WTC11 (cell line): ENCODE measurements around the gene ZNF503. TPM values are rescaled to one million over a fixed set of nuclear protein-coding genes. Genes with fewer than 3 reads are reported as not detected.

Source experiments
- ATAC-seq: fragments of 200-7000 bp; cut with Tn5 transposase; 2 replicates; pipeline ENCODE4 v1.10.0; 2021; ENCODE audit warnings: mild to moderate bottlenecking, moderate library complexity
- CTCF ChIA-PET: fragments of 300-600 bp; sonication (Branson Sonifier 250); formaldehyde crosslinking; loops from one replicate; lab custom pipeline; 2021; ENCODE audit warnings: antibody characterized with exemption; lab: Charles Lee
- POLR2A ChIA-PET: fragments of 350-600 bp; sonication (Branson Sonifier 250); formaldehyde crosslinking; loops from one replicate; lab custom pipeline; 2021; ENCODE audit warnings: antibody characterized with exemption; lab: Charles Lee
- DNase-seq: peaks from one replicate; pipeline ENCODE4 v3.0.0; 2021; ENCODE audit warnings: low spot score
- H3K27ac Mint-ChIP-seq: 2 replicates; pipeline ENCODE4 v1.8.0; 2021; ENCODE audit warnings: mixed read lengths
- H3K27me3 Mint-ChIP-seq: 2 replicates; pipeline ENCODE4 v1.8.0; 2021; ENCODE audit warnings: low read depth, mild to moderate bottlenecking, moderate library complexity, mixed read lengths
- H3K36me3 Mint-ChIP-seq: 2 replicates; pipeline ENCODE4 v1.8.0; 2021; ENCODE audit warnings: mixed read lengths
- H3K4me1 Mint-ChIP-seq: 2 replicates; pipeline ENCODE4 v1.8.0; 2022; ENCODE audit warnings: mixed read lengths
- H3K4me3 Mint-ChIP-seq: 2 replicates; pipeline ENCODE4 v1.8.0; 2021; ENCODE audit warnings: mild to moderate bottlenecking, moderate library complexity, mixed read lengths
- H3K9me3 Mint-ChIP-seq: 2 replicates; pipeline ENCODE4 v1.8.0; 2021; ENCODE audit warnings: mixed read lengths
- CREM ChIP-seq: sonication (generic); formaldehyde crosslinking; IDR thresholded peaks from 2 replicates; pipeline ENCODE4 v1.8.1; 2022; ENCODE audit warnings: mild to moderate bottlenecking, missing genetic modification reagents, moderate library complexity
- E2F4 ChIP-seq: sonication (generic); formaldehyde crosslinking; IDR thresholded peaks from 2 replicates; pipeline ENCODE4 v1.8.1; 2022; ENCODE audit warnings: low read depth, mild to moderate bottlenecking, moderate library complexity, missing genetic modification reagents, borderline replicate concordance
- FOXJ3 ChIP-seq: sonication (generic); formaldehyde crosslinking; IDR thresholded peaks from 2 replicates; pipeline ENCODE4 v1.9.0; 2021; ENCODE audit warnings: missing genetic modification reagents, mild to moderate bottlenecking, borderline replicate concordance
- NFE2L1 ChIP-seq: sonication (generic); formaldehyde crosslinking; IDR thresholded peaks from 2 replicates; pipeline ENCODE4 v1.8.1; 2023; ENCODE audit warnings: missing genetic modification reagents
- NR3C1 ChIP-seq: sonication (generic); formaldehyde crosslinking; conservative IDR thresholded peaks from 2 replicates; pipeline ENCODE4 v1.8.1; 2023; ENCODE audit warnings: low read depth, mild to moderate bottlenecking, missing genetic modification reagents
- PRDM15 ChIP-seq: sonication (generic); formaldehyde crosslinking; IDR thresholded peaks from 2 replicates; pipeline ENCODE4 v1.8.0; 2022; ENCODE audit warnings: missing genetic modification reagents
- PREB ChIP-seq: sonication (generic); formaldehyde crosslinking; IDR thresholded peaks from 2 replicates; pipeline ENCODE4 v1.8.1; 2022; ENCODE audit warnings: mild to moderate bottlenecking, missing genetic modification reagents, moderate library complexity, borderline replicate concordance
- SP1 ChIP-seq: sonication (generic); formaldehyde crosslinking; conservative IDR thresholded peaks from 2 replicates; pipeline ENCODE4 v1.8.1; 2022; ENCODE audit warnings: missing genetic modification reagents
- TCF7 ChIP-seq: sonication (generic); formaldehyde crosslinking; IDR thresholded peaks from 2 replicates; pipeline ENCODE4 v1.8.0; 2022; ENCODE audit warnings: mild to moderate bottlenecking, low read depth, missing genetic modification reagents, moderate library complexity
- TEAD4 ChIP-seq: sonication (generic); formaldehyde crosslinking; IDR thresholded peaks from 2 replicates; pipeline ENCODE4 v1.8.0; 2022; ENCODE audit warnings: mild to moderate bottlenecking, missing genetic modification reagents
- ZNF138 ChIP-seq: sonication (generic); formaldehyde crosslinking; conservative IDR thresholded peaks from 2 replicates; pipeline ENCODE4 v1.8.1; 2022; ENCODE audit warnings: mild to moderate bottlenecking, moderate library complexity, missing genetic modification reagents
- ZNF416 ChIP-seq: fragments of 250-450 bp; sonication (Bioruptor Pico); IDR thresholded peaks from 2 replicates; pipeline ENCODE4 v1.9.0; 2021; ENCODE audit warnings: mild to moderate bottlenecking, inconsistent platforms
- total RNA-seq: library from RNA; stranded (reverse); gene quantifications from 3 replicates; pipeline ENCODE4 v1.2.3, GENCODE V29; 2021
- TF ChIP-seq, protein P1 (sequence below): sonication (generic); formaldehyde crosslinking; IDR thresholded peaks from 2 replicates; pipeline ENCODE4 v1.8.0; 2022; ENCODE audit warnings: mild to moderate bottlenecking, missing genetic modification reagents
- TF ChIP-seq, protein P2 (sequence below): sonication (generic); formaldehyde crosslinking; IDR thresholded peaks from 2 replicates; pipeline ENCODE4 v1.8.1; 2023; ENCODE audit warnings: mild to moderate bottlenecking, missing genetic modification reagents
- TF ChIP-seq, protein P3 (sequence below): fragments of 250-450 bp; sonication (Bioruptor Pico); IDR thresholded peaks from 2 replicates; pipeline ENCODE4 v1.9.0; 2021; ENCODE audit warnings: mild to moderate bottlenecking
- TF ChIP-seq, protein P4 (sequence below): sonication (generic); formaldehyde crosslinking; IDR thresholded peaks from 2 replicates; pipeline ENCODE4 v1.8.1; 2023; ENCODE audit warnings: mild to moderate bottlenecking, moderate library complexity, missing genetic modification reagents
- TF ChIP-seq, protein P5 (sequence below): sonication (generic); formaldehyde crosslinking; IDR thresholded peaks from 2 replicates; pipeline ENCODE4 v1.8.1; 2023; ENCODE audit warnings: mild to moderate bottlenecking, missing genetic modification reagents, moderate library complexity

Gene ZNF503
- total RNA-seq, 1 experiment from 2014 or later, result 0.39 TPM

DNA sequence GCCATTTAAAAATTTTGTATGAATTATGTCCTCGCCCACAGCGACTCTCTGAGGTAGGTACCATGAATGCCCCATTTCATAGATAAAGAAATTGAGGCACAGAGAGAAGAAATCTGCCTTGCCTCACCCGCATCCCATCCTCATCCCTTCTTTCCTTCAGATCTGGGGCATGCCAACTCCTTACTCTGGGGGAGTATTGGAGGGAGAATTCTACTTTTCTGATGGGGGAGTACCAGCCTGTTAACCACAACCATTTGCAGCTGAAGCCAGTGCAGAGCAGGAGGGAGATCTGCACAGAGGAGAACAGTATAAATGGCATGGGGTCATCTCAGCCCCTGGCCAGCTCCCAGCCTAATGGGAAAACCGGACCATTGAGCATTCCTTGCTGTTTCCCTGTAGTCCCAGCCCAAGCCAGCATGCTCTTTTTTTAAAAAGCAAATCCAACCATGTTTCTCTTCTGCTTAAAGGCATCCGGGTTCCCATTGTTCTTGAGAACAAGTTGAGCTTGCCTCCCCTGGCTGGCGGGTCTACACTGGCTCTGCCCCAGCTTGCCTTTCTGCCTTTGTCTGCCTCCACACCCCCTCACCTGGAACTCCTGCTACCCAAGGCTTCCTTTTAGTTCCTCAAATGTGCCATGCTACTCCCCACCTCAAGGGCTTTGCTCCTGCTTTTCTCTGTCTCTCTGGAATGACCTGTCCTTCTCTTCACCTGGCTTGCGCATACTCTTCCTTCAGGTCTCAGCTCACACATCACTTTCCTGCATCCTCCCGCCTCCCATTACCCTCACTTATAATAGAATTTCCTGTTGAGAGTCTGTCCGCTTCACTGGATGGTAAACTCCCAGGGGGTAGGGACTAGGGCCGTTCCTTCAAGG, 8.8 kb upstream of the ZNF503 start:
- no peak for DNase-seq
- no peaks in the 10 kb centered on the region; the same call in 1 of the 2 replicates for H3K36me3 Mint-ChIP-seq
- H3K4me3 Mint-ChIP-seq, result peak overlapping the region; percentile 77
- TF ChIP-seq ZNF416 (CRISPR knock-in tag) (no peak), FOXJ3 (CRISPR knock-in tag) (no peak), ZNF138 (CRISPR knock-in tag) (no peak), NFE2L1 (CRISPR knock-in tag) (no peak), NR3C1 (CRISPR knock-in tag) (no peak), PRDM15 (CRISPR knock-in tag) (0 out of 2 replicates have a peak, but pooled peaks have one; percentile 35), TCF7 (no peak), TEAD4 (CRISPR knock-in tag) (no peak)
- TF ChIP-seq, protein P1, sequence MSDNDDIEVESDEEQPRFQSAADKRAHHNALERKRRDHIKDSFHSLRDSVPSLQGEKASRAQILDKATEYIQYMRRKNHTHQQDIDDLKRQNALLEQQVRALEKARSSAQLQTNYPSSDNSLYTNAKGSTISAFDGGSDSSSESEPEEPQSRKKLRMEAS (CRISPR knock-in tag), result no peak
- no peak overlapping the region for H3K27ac Mint-ChIP-seq
- H3K9me3 Mint-ChIP-seq, result no peaks in the 10 kb centered on the region
- ChIA-PET POLR2A (no interaction called here), CTCF (interaction anchor here (1.0 to 2.3 kb wide), 4 partner anchors 11 to 21 kb away, joined by 3 to 13 read pairs (median 8); partner anchors contain the start of gene LRMDA)
- ATAC-seq, result no peak
- peaks cover 99% of the 10 kb centered on the region for H3K27me3 Mint-ChIP-seq
- H3K4me1 Mint-ChIP-seq, result peaks cover 39% of the 10 kb centered on the region

DNA sequence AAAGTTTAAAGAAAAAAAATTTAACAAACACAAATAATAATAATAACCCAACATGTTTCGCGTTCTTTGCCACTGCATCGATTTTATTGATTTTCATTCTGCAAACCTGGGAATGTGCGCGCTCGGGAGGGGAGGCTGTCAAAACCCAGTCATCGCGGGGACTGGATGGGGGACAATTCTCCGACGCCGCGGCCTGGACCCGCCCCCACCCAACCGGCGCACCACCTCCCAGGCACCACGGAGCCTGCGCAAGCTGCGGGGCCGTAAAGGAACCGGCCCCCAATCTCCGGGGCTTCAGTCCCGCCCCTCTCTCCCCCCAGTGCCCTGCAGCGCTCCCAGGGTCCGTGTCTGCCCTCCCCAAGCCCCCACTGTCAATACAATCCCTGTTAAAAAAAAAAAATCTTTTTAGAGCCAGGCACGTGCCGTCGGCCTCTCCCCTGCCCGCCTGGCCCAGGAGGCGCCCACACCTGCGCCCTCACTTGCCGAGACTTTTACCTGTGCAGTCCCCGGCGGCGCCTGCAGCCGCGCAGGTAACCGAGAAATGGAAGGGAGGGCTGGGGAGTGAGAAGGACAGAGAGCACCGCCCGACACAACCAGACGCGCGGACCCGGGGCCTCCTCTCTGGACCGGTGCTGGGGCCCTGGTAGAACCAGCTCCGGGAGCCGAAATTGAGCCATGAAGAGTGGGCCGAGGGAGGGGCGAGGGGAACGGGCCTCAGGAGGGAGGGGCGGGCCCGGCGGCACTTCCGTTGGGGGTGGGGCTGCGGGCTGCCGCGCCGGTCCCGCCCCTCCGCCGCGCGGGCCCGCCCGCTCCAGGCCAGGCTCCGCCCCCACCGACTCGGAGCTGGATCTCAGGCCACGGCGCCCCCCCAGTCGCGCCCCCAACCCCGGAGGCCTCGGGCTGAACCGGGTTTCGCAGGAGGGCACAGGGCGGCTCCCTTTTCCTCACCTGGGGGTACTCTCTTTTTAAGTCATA, 7.6 kb upstream of the ZNF503 start:
- H3K27ac Mint-ChIP-seq, result no peak overlapping the region
- peaks cover 99% of the 10 kb centered on the region for H3K27me3 Mint-ChIP-seq
- ATAC-seq (peak; percentile 75), DNase-seq (peak; percentile 75)
- peaks cover 38% of the 10 kb centered on the region for H3K4me1 Mint-ChIP-seq
- H3K36me3 Mint-ChIP-seq, result no peaks in the 10 kb centered on the region; the same call in 1 of the 2 replicates
- ChIA-PET POLR2A (interaction anchor here (0.6 kb wide), 1 partner anchor 186 kb away, joined by 3 read pairs; no protein-coding TSS in a partner anchor), CTCF (interaction anchor here (1.0 to 2.3 kb wide), 5 partner anchors 10 to 41 kb away, joined by 3 to 13 read pairs (median 4); partner anchors contain the start of gene LRMDA)
- no peaks in the 10 kb centered on the region for H3K9me3 Mint-ChIP-seq
- peak overlapping the region; percentile 77 for H3K4me3 Mint-ChIP-seq
- TF ChIP-seq PREB (no peak), CREM (no peak), E2F4 (CRISPR knock-in tag) (no peak), SP1 (peak; percentile 67)
- TF ChIP-seq, protein P2, sequence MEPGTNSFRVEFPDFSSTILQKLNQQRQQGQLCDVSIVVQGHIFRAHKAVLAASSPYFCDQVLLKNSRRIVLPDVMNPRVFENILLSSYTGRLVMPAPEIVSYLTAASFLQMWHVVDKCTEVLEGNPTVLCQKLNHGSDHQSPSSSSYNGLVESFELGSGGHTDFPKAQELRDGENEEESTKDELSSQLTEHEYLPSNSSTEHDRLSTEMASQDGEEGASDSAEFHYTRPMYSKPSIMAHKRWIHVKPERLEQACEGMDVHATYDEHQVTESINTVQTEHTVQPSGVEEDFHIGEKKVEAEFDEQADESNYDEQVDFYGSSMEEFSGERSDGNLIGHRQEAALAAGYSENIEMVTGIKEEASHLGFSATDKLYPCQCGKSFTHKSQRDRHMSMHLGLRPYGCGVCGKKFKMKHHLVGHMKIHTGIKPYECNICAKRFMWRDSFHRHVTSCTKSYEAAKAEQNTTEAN (CRISPR knock-in tag), result no peak
- TF ChIP-seq, protein P3, sequence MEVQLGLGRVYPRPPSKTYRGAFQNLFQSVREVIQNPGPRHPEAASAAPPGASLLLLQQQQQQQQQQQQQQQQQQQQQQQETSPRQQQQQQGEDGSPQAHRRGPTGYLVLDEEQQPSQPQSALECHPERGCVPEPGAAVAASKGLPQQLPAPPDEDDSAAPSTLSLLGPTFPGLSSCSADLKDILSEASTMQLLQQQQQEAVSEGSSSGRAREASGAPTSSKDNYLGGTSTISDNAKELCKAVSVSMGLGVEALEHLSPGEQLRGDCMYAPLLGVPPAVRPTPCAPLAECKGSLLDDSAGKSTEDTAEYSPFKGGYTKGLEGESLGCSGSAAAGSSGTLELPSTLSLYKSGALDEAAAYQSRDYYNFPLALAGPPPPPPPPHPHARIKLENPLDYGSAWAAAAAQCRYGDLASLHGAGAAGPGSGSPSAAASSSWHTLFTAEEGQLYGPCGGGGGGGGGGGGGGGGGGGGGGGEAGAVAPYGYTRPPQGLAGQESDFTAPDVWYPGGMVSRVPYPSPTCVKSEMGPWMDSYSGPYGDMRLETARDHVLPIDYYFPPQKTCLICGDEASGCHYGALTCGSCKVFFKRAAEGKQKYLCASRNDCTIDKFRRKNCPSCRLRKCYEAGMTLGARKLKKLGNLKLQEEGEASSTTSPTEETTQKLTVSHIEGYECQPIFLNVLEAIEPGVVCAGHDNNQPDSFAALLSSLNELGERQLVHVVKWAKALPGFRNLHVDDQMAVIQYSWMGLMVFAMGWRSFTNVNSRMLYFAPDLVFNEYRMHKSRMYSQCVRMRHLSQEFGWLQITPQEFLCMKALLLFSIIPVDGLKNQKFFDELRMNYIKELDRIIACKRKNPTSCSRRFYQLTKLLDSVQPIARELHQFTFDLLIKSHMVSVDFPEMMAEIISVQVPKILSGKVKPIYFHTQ (CRISPR knock-in tag), result no peak
- TF ChIP-seq, protein P4, sequence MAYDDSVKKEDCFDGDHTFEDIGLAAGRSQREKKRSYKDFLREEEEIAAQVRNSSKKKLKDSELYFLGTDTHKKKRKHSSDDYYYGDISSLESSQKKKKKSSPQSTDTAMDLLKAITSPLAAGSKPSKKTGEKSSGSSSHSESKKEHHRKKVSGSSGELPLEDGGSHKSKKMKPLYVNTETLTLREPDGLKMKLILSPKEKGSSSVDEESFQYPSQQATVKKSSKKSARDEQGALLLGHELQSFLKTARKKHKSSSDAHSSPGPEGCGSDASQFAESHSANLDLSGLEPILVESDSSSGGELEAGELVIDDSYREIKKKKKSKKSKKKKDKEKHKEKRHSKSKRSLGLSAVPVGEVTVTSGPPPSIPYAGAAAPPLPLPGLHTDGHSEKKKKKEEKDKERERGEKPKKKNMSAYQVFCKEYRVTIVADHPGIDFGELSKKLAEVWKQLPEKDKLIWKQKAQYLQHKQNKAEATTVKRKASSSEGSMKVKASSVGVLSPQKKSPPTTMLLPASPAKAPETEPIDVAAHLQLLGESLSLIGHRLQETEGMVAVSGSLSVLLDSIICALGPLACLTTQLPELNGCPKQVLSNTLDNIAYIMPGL (CRISPR knock-in tag), result 0 out of 2 replicates have a peak, but pooled peaks have one; percentile 43
- TF ChIP-seq, protein P5, sequence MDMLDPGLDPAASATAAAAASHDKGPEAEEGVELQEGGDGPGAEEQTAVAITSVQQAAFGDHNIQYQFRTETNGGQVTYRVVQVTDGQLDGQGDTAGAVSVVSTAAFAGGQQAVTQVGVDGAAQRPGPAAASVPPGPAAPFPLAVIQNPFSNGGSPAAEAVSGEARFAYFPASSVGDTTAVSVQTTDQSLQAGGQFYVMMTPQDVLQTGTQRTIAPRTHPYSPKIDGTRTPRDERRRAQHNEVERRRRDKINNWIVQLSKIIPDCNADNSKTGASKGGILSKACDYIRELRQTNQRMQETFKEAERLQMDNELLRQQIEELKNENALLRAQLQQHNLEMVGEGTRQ (CRISPR knock-in tag), result peak; percentile 38; the same call in 1 of the 2 replicates
